Loucy (cell line): Measurements from ENCODE around the gene SERP1.
A peak's percentile ranks its signal among the peaks of the same experiment; 100 is the strongest.

Experiments
- H2AFZ ChIP-seq: fragments of 200-600 bp; sonication (generic); 2 replicates; pipeline ENCODE4 v1.6.0; 2016; ENCODE audit warnings: antibody characterized with exemption, mild to moderate bottlenecking, low read length, moderate library complexity
- H3F3A ChIP-seq: fragments of 200-600 bp; 2 replicates; pipeline ENCODE4 v1.6.0; 2016; ENCODE audit warnings: antibody characterized with exemption, low read depth, mild to moderate bottlenecking
- H3K27me3 ChIP-seq: fragments of 200-600 bp; sonication (generic); 2 replicates; pipeline ENCODE4 v1.6.1; 2014; ENCODE audit warnings: low read length, mild to moderate bottlenecking; ENCODE audit not compliant: insufficient read depth, poor library complexity, severe bottlenecking
- H3K36me3 ChIP-seq: fragments of 200-600 bp; sonication (generic); 2 replicates; pipeline ENCODE4 v1.6.1; 2016; ENCODE audit warnings: low read length; ENCODE audit not compliant: insufficient read depth
- H3K4me1 ChIP-seq: fragments of 200-600 bp; sonication (generic); 2 replicates; pipeline ENCODE4 v1.5.1; 2014; ENCODE audit warnings: low read length, mild to moderate bottlenecking; ENCODE audit not compliant: insufficient read depth, poor library complexity, severe bottlenecking
- H3K4me2 ChIP-seq: fragments of 200-600 bp; sonication (generic); 2 replicates; pipeline ENCODE4 v1.6.0; 2014; ENCODE audit warnings: antibody characterized with exemption, low read length, low read depth, mild to moderate bottlenecking; ENCODE audit not compliant: poor library complexity, severe bottlenecking
- H3K4me3 ChIP-seq: fragments of 200-600 bp; sonication (generic); 2 replicates; pipeline ENCODE4 v1.5.1; 2014; ENCODE audit warnings: low read length, mild to moderate bottlenecking, mixed read lengths; ENCODE audit not compliant: poor library complexity, severe bottlenecking
- H3K79me2 ChIP-seq: fragments of 200-600 bp; sonication (generic); 2 replicates; pipeline ENCODE4 v1.6.1; 2014; ENCODE audit warnings: low read length; ENCODE audit not compliant: insufficient read depth
- H3K9ac ChIP-seq: fragments of 200-600 bp; sonication (generic); 2 replicates; pipeline ENCODE4 v1.6.0; 2014; ENCODE audit warnings: mild to moderate bottlenecking, low read depth, low read length, moderate library complexity; ENCODE audit not compliant: poor library complexity, severe bottlenecking
- H3K9me2 ChIP-seq: fragments of 200-600 bp; sonication (generic); replicated peaks from 2 replicates; pipeline ENCODE4 v1.6.1; 2016; ENCODE audit warnings: low read depth, low read length, mixed read lengths
- H3K9me3 ChIP-seq: fragments of 200-600 bp; sonication (generic); 2 replicates; pipeline ENCODE4 v1.6.1; 2014; ENCODE audit warnings: mild to moderate bottlenecking, antibody characterized with exemption, low read length, low read depth; ENCODE audit not compliant: insufficient read depth
- H4K20me1 ChIP-seq: fragments of 200-600 bp; sonication (generic); 2 replicates; pipeline ENCODE4 v1.6.0; 2014; ENCODE audit warnings: antibody characterized with exemption, low read length, mild to moderate bottlenecking; ENCODE audit not compliant: insufficient read depth, poor library complexity, severe bottlenecking
- EZH2phosphoT487 ChIP-seq: fragments of 200-600 bp; IDR thresholded peaks from 2 replicates; pipeline ENCODE4 v1.6.1; 2018; ENCODE audit warnings: antibody characterized with exemption, mild to moderate bottlenecking, moderate library complexity, borderline replicate concordance
- TF ChIP-seq, protein P1 (sequence below): fragments of 200-600 bp; sonication (generic); conservative IDR thresholded peaks from 2 replicates; pipeline ENCODE4 v1.5.1; 2014; ENCODE audit warnings: mild to moderate bottlenecking, antibody characterized with exemption, low read length

The SERP1 gene

DNA sequence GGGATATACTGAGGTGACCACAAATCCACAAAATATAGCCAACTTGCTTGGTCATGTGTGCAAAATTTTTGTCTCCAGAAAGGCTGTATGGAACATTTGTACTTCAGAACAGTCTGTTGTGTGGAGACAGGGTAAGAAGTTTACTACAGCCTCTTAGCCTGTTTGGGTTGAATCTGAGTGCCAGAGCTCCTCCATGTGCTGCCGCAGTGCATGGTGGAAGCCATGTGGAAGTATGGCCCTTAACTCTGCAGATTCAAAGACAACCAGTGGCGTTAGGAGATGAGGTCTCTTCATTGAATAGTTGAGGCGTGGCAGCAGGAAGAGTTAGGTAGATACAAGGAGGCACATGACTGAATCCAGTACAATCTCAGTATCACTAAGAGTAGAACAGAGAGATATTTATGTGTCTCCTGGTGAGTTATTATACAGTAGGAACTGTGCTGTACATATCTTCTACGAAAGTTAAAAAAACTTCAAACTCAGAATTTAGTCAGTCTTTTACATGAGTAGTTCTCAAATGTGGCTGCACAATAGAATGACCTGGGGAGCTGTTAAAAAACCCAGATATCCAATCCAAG is 9.7 kb upstream of the SERP1 start:
- H3K36me3 ChIP-seq = peaks cover 45% of the 10 kb centered on the region; the same call in 1 of the 2 replicates
- no peaks in the 10 kb centered on the region for H3F3A ChIP-seq
- H2AFZ ChIP-seq = no peak overlapping the region
- H4K20me1 ChIP-seq = peaks cover 13% of the 10 kb centered on the region
- TF ChIP-seq, protein P1, sequence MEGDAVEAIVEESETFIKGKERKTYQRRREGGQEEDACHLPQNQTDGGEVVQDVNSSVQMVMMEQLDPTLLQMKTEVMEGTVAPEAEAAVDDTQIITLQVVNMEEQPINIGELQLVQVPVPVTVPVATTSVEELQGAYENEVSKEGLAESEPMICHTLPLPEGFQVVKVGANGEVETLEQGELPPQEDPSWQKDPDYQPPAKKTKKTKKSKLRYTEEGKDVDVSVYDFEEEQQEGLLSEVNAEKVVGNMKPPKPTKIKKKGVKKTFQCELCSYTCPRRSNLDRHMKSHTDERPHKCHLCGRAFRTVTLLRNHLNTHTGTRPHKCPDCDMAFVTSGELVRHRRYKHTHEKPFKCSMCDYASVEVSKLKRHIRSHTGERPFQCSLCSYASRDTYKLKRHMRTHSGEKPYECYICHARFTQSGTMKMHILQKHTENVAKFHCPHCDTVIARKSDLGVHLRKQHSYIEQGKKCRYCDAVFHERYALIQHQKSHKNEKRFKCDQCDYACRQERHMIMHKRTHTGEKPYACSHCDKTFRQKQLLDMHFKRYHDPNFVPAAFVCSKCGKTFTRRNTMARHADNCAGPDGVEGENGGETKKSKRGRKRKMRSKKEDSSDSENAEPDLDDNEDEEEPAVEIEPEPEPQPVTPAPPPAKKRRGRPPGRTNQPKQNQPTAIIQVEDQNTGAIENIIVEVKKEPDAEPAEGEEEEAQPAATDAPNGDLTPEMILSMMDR = no peak
- no peak for TF ChIP-seq EZH2phosphoT487
- no peaks in the 10 kb centered on the region for H3K27me3 ChIP-seq
- peak overlapping the region; percentile 11 for H3K4me2 ChIP-seq
- H3K9ac ChIP-seq = no peak overlapping the region
- peaks cover 77% of the 10 kb centered on the region for H3K79me2 ChIP-seq
- no peak overlapping the region for H3K4me3 ChIP-seq
- no peaks in the 10 kb centered on the region for H3K9me2 ChIP-seq
- H3K9me3 ChIP-seq = no peaks in the 10 kb centered on the region
- H3K4me1 ChIP-seq = peaks cover 22% of the 10 kb centered on the region

DNA sequence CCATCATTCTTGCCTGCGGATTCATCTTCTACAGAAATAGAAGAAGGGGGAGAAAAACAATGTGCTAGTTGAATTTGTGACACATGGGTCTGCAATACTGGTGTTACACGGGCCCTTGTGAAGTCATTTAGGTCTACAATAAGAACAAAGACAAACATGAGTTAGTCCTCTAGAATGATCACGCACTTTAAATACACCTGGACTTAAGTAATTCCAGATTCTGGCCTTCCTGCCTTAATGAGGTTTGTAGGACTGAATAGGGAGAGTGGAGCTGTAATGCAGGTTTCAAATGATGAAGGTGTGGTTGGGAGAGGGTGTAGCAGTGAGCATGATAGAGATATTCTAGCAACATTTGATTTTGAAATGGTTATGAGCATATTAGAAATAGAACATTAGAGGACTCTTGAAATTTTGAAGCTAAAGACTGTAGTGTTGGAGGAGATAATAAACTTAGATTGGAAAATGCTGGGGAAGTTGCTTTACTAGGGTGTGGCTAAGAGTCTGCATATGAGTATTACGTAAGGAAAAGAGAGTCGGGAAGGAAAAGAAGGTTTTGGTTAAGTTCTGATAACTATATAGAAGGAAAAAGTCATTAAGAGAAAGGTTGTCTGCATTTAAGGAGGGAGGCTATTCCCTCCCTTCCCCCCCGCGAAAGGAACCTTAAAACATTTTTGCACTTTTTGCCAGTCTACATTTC is 897 bp upstream of the SERP1 start:
- no peaks in the 10 kb centered on the region for H3K9me2 ChIP-seq
- no peaks in the 10 kb centered on the region for H3F3A ChIP-seq
- peak overlapping the region; percentile 92 for H3K9ac ChIP-seq
- TF ChIP-seq EZH2phosphoT487 = no peak
- TF ChIP-seq, protein P1 = no peak
- peak overlapping the region; percentile 98 for H3K4me3 ChIP-seq
- H2AFZ ChIP-seq = peak overlapping the region; percentile 92
- H4K20me1 ChIP-seq = peaks cover 56% of the 10 kb centered on the region
- peaks cover under 1% of the 10 kb centered on the region; the same call in 1 of the 2 replicates for H3K36me3 ChIP-seq
- no peaks in the 10 kb centered on the region for H3K9me3 ChIP-seq
- H3K4me2 ChIP-seq = peak overlapping the region; percentile 98
- H3K79me2 ChIP-seq = peaks cover 94% of the 10 kb centered on the region
- peaks cover 52% of the 10 kb centered on the region for H3K4me1 ChIP-seq
- H3K27me3 ChIP-seq = no peaks in the 10 kb centered on the region

- H3F3A ChIP-seq = no peaks in the 10 kb centered on the region
- H3K9me3 ChIP-seq = no peaks in the 10 kb centered on the region
- no peak for TF ChIP-seq EZH2phosphoT487
- TF ChIP-seq, protein P1 = no peak
- peaks cover 58% of the 10 kb centered on the region for H3K4me1 ChIP-seq
- H3K27me3 ChIP-seq = no peaks in the 10 kb centered on the region
- H3K9me2 ChIP-seq = no peaks in the 10 kb centered on the region
- H3K79me2 ChIP-seq = peaks cover 96% of the 10 kb centered on the region
- peaks cover 66% of the 10 kb centered on the region for H4K20me1 ChIP-seq
- peak overlapping the region; percentile 92 for H3K9ac ChIP-seq
- H3K36me3 ChIP-seq = no peaks in the 10 kb centered on the region
- peak overlapping the region; percentile 81 for H2AFZ ChIP-seq
- peak overlapping the region; percentile 98 for H3K4me3 ChIP-seq
- H3K4me2 ChIP-seq = peak overlapping the region; percentile 90
Observed at GRCh38 chr3:150545419-150546225, 674 bp downstream of the SERP1 start.
